Smooth muscle cell (in vitro differentiated cells): ENCODE measurements around the gene LRRC3. TPM values are rescaled to one million over a fixed set of nuclear protein-coding genes. Genes with fewer than 3 reads are reported as not detected.

Experiments used
- DNase-seq: peaks from one replicate; lab custom pipeline; 2025; ENCODE audit not compliant: unreplicated experiment; lab: John Stamatoyannopoulos, UW
- H2AFZ ChIP-seq: fragments of 200-600 bp; sonication (generic); 2 replicates; pipeline ENCODE4 v1.6.0; 2016; ENCODE audit warnings: antibody characterized with exemption, low read depth, mild to moderate bottlenecking
- H3F3A ChIP-seq: fragments of 200-600 bp; sonication (generic); 2 replicates; pipeline ENCODE4 v1.6.0; 2017; ENCODE audit warnings: antibody characterized with exemption, low read depth
- H3K27ac ChIP-seq: fragments of 200-600 bp; sonication (generic); 2 replicates; pipeline ENCODE4 v1.5.1; 2016; ENCODE audit warnings: low read depth, mild to moderate bottlenecking
- H3K27me3 ChIP-seq: fragments of 200-600 bp; sonication (generic); 2 replicates; pipeline ENCODE4 v1.6.1; 2016; ENCODE audit warnings: low read depth, mild to moderate bottlenecking
- H3K36me3 ChIP-seq: fragments of 200-600 bp; sonication (generic); 2 replicates; pipeline ENCODE4 v1.5.1; 2016; ENCODE audit warnings: low read depth
- H3K4me1 ChIP-seq: fragments of 200-600 bp; sonication (generic); 2 replicates; pipeline ENCODE4 v1.5.1; 2016; ENCODE audit warnings: low read depth
- H3K4me2 ChIP-seq: fragments of 200-600 bp; sonication (generic); 2 replicates; pipeline ENCODE4 v1.6.0; 2016; ENCODE audit warnings: mild to moderate bottlenecking
- H3K4me3 ChIP-seq: fragments of 200-600 bp; sonication (generic); 2 replicates; pipeline ENCODE4 v1.5.1; 2016; ENCODE audit warnings: mild to moderate bottlenecking
- H3K79me2 ChIP-seq: fragments of 200-600 bp; sonication (generic); 2 replicates; pipeline ENCODE4 v1.6.0; 2016; ENCODE audit warnings: low read depth, mild to moderate bottlenecking
- H3K9ac ChIP-seq: fragments of 200-600 bp; sonication (generic); 2 replicates; pipeline ENCODE4 v1.6.0; 2016; ENCODE audit warnings: low read depth
- H3K9me3 ChIP-seq: fragments of 200-600 bp; sonication (generic); replicated peaks from 2 replicates; pipeline ENCODE4 v1.5.1; 2016; ENCODE audit warnings: low read depth
- H4K20me1 ChIP-seq: fragments of 200-600 bp; sonication (generic); 2 replicates; pipeline ENCODE4 v1.6.0; 2016; ENCODE audit warnings: low read depth
- WGBS: methylation state at CpG from one replicate; pipeline ENCODE4 v1.1.7; 2016; ENCODE audit warnings: low lambda C conversion rate; 5-methylcytosine and 5-hydroxymethylcytosine counted together
- polyA plus RNA-seq: library from polyadenylated mRNA; unstranded; fragments of >200 nt; fragmentation: Nextera tagmentation; extraction: Ambion mirVana; gene quantifications from 2 replicates; pipeline ENCODE4 v1.2.1, GENCODE V29; 2016
- total RNA-seq: library from RNA; depleted of rRNA; stranded (reverse); fragments of >200 nt; gene quantifications from 2 replicates; pipeline ENCODE4 v1.2.3, GENCODE V29; 2014
- TF ChIP-seq, protein P1 (sequence below): fragments of 200-600 bp; sonication (generic); IDR thresholded peaks from 2 replicates; pipeline ENCODE4 v1.5.1; 2017; ENCODE audit warnings: borderline replicate concordance, mild to moderate bottlenecking, antibody characterized with exemption; ENCODE audit not compliant: insufficient read depth, poor library complexity, severe bottlenecking

The LRRC3 gene
- total and polyA plus RNA-seq, 2 experiments from 2014 or later, result 4.9 to 5.3 TPM

DNA sequence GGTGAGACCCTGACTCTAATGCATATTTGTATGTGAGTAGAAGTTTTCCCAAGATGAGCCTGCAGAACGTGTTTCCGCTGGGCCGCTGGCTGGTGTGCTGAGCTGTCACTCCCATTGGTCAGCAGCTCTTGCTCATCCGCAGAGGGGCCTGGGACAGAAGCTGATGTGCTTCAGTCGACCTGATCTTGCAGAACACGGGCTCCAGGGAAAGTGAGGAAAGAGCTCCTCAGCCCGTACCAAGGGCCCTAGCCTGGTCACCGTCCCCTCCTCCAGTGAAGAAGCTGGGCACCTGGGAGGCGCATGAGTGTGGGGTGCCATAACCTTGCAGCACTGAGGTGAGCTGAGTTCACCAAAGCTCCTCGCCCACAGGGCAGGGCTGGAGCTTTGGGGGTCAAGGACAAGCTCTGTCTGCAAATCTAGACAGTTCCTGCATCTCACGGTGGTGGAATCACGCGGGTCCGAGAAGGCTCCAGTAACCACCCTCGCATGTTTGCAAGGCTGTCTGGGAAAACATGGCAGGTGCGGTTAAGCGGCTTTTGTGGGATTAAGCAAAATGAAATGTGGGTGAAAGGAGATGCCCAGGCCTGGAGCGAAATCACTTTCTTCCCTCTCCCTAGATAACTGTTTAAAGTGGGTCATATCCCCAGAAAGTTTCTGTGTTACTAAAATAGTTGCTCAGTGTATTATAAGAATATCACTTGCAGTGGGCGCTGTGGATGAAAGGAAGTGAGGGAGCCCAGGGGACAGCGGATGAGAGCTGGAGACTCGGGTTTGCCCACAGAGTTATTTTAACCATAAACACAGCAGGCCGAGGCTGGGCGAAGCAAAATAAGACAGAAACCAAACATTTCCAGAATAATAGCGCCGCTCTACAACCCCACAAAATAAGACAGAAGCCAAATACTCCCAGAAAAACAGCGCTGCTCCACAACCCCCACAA lies 33.1 kb upstream of the LRRC3 start:
- Histone ChIP-seq H3K27me3 (no peaks in the 10 kb centered on the region), H3K9ac (no peak overlapping the region), H3F3A (no peaks in the 10 kb centered on the region), H3K9me3 (no peaks in the 10 kb centered on the region), H3K4me2 (no peak overlapping the region), H3K79me2 (no peaks in the 10 kb centered on the region), H4K20me1 (no peaks in the 10 kb centered on the region), H3K27ac (no peak overlapping the region), H3K4me1 (no peaks in the 10 kb centered on the region), H3K36me3 (no peaks in the 10 kb centered on the region), H3K4me3 (no peak overlapping the region), H2AFZ (no peak overlapping the region)
- TF ChIP-seq, protein P1, sequence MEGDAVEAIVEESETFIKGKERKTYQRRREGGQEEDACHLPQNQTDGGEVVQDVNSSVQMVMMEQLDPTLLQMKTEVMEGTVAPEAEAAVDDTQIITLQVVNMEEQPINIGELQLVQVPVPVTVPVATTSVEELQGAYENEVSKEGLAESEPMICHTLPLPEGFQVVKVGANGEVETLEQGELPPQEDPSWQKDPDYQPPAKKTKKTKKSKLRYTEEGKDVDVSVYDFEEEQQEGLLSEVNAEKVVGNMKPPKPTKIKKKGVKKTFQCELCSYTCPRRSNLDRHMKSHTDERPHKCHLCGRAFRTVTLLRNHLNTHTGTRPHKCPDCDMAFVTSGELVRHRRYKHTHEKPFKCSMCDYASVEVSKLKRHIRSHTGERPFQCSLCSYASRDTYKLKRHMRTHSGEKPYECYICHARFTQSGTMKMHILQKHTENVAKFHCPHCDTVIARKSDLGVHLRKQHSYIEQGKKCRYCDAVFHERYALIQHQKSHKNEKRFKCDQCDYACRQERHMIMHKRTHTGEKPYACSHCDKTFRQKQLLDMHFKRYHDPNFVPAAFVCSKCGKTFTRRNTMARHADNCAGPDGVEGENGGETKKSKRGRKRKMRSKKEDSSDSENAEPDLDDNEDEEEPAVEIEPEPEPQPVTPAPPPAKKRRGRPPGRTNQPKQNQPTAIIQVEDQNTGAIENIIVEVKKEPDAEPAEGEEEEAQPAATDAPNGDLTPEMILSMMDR, result no peak
- DNase-seq, result no peak
- WGBS, result 93% methylated on average over 25 of the region's 26 CpGs

DNA sequence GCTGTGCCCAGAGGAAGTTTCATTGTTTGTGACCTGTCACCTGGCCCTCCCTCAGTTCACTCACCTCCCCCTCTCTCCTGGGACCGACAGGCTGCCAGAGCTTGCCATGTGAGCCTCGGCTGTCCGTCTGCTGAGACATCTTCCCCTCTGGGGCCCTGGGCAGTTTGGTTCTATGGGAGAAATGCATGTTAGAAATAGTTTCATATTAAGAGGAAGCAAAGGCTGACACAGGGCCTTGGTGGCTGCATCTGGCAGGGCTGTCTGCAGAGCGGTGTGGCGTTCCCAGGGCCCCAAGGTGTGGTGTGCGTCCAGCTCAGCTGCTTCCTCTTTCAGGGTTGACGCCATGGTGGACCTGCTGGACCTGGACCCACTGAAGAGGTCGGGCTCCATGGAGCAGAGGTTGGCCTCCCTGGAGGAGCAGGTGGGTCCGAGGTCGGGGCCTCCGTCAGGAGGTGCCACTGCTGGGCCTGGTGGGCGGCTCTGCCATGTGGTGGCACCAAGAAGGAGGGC lies 31.9 kb upstream of the LRRC3 start:
- TF ChIP-seq, protein P1, result no peak
- no peaks in the 10 kb centered on the region for H3K36me3 ChIP-seq
- no peaks in the 10 kb centered on the region for H3K4me1 ChIP-seq
- no peak for DNase-seq
- WGBS, result 91% methylated on average over 12 of the region's 12 CpGs
- H3F3A ChIP-seq, result no peaks in the 10 kb centered on the region
- H3K9me3 ChIP-seq, result no peaks in the 10 kb centered on the region
- no peak overlapping the region for H3K4me2 ChIP-seq
- H3K27ac ChIP-seq, result no peak overlapping the region
- H2AFZ ChIP-seq, result no peak overlapping the region
- no peaks in the 10 kb centered on the region for H4K20me1 ChIP-seq
- H3K79me2 ChIP-seq, result no peaks in the 10 kb centered on the region
- no peak overlapping the region for H3K9ac ChIP-seq
- H3K4me3 ChIP-seq, result no peak overlapping the region
- no peaks in the 10 kb centered on the region for H3K27me3 ChIP-seq

DNA sequence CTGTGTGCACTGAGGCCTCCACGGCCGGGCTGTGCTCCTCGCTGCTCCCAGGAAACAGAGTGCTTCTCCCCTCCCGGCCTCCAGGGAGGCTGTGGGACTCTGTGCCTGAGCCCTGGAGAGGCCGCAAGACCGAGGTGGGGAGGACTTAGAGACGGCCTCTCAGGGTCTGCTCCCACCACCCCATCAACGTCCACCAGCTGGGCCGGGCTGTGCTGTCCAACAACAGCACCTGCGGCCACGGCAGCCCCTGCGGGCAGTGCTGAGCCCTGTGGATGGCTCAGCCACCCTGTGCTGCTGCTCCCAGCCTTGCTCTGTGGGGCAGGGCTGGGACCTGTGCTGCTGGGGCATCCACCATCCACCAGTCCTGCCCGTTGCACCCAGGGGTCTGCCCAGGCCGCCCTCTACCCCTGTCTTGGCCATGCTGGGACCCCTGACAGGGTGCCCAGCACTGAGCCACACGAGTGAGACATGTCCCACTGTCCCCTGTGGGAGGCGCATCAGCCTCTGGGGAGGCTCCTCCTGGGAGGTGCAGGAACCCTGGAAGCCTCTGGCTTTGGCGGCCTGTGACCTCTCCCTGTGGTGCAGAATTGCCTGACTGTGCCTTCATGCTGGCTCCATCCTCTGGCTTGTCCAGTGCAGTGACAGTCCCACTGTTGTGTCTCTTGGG lies 31.2 kb upstream of the LRRC3 start:
- TF ChIP-seq, protein P1, result no peak
- H3K79me2 ChIP-seq, result no peaks in the 10 kb centered on the region
- H3K27me3 ChIP-seq, result no peaks in the 10 kb centered on the region
- no peaks in the 10 kb centered on the region for H4K20me1 ChIP-seq
- 84% methylated on average over 17 of the region's 17 CpGs for WGBS
- no peaks in the 10 kb centered on the region for H3K4me1 ChIP-seq
- H3F3A ChIP-seq, result no peaks in the 10 kb centered on the region
- no peak overlapping the region for H3K4me3 ChIP-seq
- no peak overlapping the region for H3K4me2 ChIP-seq
- H2AFZ ChIP-seq, result no peak overlapping the region
- no peak overlapping the region for H3K9ac ChIP-seq
- H3K9me3 ChIP-seq, result no peaks in the 10 kb centered on the region
- H3K27ac ChIP-seq, result no peak overlapping the region
- DNase-seq, result no peak
- no peaks in the 10 kb centered on the region for H3K36me3 ChIP-seq
